Ovary (tissue), 3 donors: ENCODE measurements around the gene MBP.

Experiments
- CTCF ChIP-seq, 3 donors: fragments of 450-650 bp in 2 of 3; fragments of 200-600 bp in 1 of 3; IDR thresholded peaks; one replicate each; pipeline versions ENCODE4 v1.5.1 to v1.8.0; 2016 to 2022; ENCODE audit warnings: antibody characterized with exemption in 3 of 3, mild to moderate bottlenecking in 1 of 3
- POLR2A ChIP-seq: fragments of 450-650 bp; IDR thresholded peaks from one replicate; pipeline ENCODE4 v1.6.1; 2017; ENCODE audit warnings: antibody characterized with exemption, mild to moderate bottlenecking, moderate library complexity
- donor health status: DM: no; HTN: no; CAD: no.

GRCh38 chr18:77108001-77108692 is 24.4 kb downstream of the MBP start:
- TF ChIP-seq CTCF (IDR thresholded peaks at IDR 0.05) = no peak
- no peak for TF ChIP-seq POLR2A
